ENCODE data around the gene CRELD1.

Gene CRELD1

DNA sequence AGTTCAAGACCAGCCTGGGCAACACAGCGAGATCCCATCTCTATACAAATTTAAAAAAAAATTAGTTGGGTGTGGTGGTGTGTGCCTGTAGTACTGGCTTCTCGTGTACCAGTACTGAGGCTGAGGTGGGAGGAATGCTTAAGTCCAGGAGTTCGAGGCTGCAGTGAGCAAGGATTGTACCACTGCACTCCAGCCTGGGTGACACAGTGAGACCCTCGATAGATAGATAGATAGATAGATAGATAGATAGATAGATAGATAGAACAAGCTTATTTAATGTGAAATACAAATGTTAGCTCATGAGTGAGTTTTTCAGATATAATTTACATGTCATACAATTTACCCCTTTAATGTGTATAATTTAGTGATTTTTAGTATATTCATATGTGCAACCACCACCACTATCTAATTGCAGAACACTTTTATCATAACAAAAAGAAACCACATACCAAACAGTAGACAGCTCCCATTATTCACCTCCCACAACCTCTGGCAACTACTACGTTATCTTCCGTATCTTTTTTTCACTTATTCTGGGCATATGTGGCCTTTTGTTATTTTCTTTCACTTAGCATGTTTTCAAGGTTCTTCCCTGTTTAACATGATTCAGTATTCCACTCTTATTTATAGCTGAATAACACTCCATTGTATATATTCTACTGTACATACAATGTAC lies 31.7 kb downstream of the CRELD1 start:
- DNase-seq, result no peak

DNA sequence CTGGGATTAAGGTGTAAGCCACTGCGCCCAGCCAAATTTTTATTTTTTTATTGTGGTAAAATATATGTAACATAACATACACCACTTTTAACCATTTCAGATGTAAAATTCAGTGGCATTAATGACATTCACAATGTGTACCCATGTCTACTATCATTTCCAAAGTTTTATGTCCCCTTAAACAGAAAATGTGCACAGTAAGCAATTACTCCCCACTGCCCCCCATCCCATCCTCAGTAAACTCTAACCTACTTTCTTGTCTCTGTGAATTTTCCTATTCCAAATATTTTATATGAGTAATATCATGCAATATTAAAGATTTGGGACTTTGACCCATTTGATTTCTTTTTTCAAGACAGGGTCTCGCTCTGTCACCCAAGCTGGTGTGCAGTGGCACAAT lies 33.2 kb downstream of the CRELD1 start:
- DNase-seq, result no peak

DNA sequence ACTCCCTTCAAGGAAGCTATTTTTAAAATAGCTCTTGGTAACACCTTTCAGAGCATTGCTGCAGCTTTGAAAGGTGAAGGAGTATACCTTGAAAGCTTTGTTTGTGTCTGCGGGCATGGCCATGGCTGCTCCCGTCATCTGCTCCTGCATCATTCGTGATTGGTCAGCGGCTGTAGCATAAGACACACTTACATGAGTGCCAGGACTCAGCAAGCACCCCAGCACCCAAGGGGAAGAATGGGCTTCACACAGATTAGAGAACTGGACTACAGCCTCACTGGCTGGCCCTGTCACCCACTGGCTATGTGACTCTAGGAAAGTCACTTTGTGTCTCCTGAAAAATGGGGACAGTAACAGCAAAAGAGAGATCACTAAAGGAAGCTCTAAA lies 36.0 kb downstream of the CRELD1 start:
- no peak for DNase-seq

DNA sequence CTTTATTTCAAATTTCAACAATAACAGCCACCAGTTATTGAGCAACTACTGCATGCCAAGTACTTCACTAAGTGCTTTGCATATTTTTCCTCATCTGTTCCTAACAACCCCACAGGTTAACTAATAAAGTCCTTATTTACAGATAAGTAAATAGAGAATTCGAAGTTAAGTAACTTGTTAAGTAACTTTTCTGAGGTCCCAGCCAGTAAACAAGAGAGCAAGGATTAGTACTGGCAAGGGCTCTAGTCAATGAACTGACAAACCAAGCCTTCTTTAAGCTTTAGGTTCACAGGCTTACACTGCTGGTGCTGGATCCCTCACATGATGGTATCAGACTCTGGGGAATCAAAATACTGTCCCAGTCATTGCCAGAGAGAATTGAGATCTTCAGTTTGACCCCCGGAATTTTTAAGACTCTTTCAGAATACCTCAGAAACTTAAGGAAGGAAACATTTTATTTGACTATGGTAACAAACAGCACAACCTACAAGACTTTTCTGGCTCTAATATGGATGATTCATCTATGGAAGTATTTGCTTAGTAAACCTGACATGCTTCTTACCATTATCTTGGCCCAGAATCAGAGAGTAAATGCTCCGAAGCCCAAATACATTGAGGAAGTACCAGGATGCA lies 36.5 kb downstream of the CRELD1 start:
- no peak for DNase-seq

DNA sequence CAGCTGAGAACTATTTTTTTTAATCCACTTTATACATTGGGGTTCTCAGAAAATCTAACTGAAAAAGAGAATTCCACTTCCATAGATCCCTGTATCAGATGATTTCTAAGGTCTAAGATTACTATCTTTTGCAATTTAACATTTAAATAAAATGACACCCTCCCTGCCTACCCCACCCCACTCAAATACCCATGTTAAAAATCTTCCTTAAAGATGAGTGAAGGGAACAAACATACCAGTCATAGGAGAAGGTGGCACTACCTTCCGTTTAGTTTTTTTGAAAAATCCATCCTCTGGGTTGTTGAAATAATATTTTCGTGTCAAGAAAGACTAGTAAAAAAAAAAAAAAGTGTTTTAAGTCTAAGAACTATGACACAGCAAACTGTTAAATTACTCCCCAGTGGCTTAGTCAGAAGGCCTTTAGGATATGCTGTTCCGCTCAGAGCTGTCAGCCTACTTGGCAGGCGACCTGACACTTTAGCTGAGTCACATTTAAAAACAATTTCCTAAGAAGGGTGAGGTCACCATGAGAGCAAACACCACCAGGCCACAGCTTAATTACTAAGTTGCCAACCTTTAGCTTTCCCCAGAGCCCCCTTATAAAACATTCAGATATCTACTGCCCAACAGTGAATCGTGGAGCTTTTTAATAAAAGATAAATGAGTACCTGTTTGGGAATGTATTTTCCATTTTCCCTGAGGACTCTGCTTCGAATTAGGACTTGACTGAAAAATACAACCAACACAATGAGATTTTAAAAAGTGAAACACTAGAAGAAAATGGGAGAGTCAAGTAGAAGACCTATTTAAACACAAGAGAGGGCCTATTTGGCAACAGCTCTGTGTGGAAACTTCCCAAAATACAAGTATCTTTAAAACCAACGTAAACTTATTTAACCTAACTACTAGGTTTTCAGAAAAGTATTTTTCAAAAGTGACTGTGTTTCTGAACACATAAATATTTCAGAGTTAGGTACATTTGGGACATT lies 43.4 kb downstream of the CRELD1 start:
- DNase-seq, result peak; percentile 20 to 38

DNA sequence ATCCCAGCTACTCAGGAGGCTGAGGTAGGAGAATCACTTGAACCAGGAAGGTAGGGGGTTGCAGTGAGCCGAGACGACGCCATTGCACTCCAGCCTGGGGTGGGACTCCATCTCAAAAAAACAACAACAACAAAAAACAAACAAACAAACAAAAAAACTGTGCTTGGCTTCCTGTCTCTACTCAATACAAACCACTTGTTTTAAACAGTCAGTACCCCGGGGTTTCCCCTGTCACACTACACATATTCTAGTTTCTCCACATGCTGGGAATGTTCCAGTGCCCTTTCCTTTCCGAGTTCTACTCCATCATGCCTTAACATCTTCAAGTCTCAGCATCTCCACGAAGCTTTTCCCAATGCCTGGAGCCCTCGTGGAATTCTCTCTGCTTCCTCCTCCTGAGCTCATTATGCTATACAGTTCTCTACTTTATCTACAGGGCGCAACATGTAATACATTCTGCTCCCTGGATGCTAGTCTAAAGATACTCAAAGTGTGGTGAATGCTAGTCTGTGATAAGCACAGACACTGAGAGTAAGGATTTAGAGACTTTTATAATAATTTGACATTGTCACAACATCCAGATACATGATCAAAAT lies 45.2 kb downstream of the CRELD1 start:
- DNase-seq, result no peak

DNA sequence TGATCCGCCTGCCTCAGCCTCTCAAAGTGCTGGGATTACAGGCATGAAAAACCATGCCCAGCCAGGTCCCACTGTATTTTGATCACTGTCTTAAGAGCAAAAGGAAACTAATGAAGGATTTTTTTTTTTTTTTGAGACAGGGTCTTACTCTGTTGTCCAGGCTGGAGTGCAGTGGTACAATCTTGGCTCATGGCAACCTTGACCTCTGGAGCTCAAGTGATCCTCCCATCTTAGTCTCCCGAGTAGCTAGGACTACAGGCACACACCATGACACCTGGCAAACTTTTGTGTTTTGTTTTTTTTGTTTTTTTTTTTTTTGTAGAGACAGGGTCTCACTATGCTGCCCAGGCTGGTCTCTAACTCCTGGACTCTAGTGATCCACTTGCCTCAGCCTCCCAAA lies 46.6 kb downstream of the CRELD1 start:
- DNase-seq, result no peak

DNA sequence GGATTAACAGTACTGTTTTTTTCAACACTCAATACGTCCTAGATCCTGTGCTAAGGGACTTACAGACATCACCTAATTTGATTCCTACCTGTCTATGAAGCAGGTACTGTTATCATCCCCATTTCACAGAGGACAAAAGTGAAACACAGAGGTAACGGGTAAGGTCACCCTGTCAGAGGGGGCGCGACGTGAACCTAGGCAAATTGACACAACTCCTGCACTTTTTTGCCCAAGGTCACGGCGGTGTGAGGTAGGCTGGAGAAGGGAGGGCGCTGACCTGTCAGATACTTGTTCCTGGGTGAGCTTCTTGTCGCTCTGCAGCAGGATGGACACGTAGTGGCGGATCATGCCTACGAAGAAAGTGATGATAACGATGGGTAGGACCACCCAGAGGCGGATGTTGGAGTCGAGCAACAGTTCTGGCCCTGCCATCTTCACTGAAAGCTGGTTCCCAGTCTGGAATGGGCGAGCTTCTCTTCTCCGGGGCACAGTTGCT lies 52.6 kb downstream of the CRELD1 start:
- no peak for DNase-seq

DNA sequence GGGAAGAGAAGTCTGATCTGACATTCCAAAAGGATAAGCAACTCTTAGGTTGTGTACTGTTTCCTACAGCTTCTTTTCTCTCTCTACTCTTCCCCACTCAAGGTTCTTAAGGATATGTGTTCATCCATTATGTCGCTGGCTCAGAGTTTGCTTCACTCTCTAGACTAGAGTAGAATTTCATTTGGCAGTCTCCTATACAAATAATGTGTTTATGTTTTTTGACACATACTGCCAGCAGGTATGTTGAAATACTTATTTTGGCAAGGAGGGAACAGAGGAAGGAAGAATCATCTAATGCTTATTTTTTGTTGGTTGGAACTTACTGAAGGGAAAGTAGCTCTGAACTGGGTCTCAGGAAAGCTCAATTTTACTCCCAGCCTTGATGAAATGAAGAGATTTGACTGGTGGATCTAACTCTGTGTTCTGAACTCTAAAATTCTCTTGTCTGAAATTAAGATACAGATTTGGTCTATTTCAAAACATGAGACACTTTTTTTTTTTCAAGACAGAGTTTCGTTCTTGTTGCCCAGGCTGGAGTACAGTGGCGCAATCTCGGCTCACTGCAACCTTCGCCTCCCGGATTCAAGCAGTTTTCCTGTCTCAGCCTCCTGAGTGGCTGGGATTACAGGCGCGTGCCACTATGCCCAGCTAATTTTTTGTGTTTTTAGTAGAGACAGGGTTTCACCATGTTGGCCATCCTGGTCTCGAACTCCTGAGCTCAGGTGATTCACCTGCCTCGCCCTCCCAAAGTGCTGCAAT lies 60.6 kb downstream of the CRELD1 start:
- no peak for DNase-seq
